SK-N-SH treated with all-trans-retinoic acid at 6 μM for 48 hours (cell line): ENCODE results near the gene MEIG1.

Experiments
- ATAC-seq: fragments of 200-7000 bp; cut with Tn5 transposase; 3 replicates; pipeline ENCODE4 v1.9.1; 2020; ENCODE audit warnings: mild to moderate bottlenecking, moderate library complexity
- CREB5 ChIP-seq: fragments of 250-450 bp; sonication (Bioruptor Pico); IDR thresholded peaks from 2 replicates; pipeline ENCODE4 v1.5.1; 2020; ENCODE audit warnings: low read depth, mild to moderate bottlenecking, moderate library complexity
- CSDC2 ChIP-seq: fragments of 250-450 bp; sonication (Bioruptor Pico); IDR thresholded peaks from 2 replicates; pipeline ENCODE4 v1.5.0; 2020; ENCODE audit warnings: mild to moderate bottlenecking, moderate library complexity
- CSRNP3 ChIP-seq: fragments of 250-450 bp; sonication (Bioruptor Pico); IDR thresholded peaks from 2 replicates; pipeline ENCODE4 v1.5.1; 2021; ENCODE audit warnings: mild to moderate bottlenecking, moderate library complexity
- ESRRG ChIP-seq: fragments of 250-450 bp; sonication (Bioruptor Pico); IDR thresholded peaks from 2 replicates; pipeline ENCODE4 v1.6.1; 2021; ENCODE audit warnings: mild to moderate bottlenecking
- GLIS3 ChIP-seq: fragments of 250-450 bp; sonication (Bioruptor Pico); IDR thresholded peaks from 2 replicates; pipeline ENCODE4 v1.5.0; 2020; ENCODE audit warnings: mild to moderate bottlenecking, moderate library complexity
- ISL1 ChIP-seq: fragments of 250-450 bp; sonication (Bioruptor Pico); IDR thresholded peaks from 2 replicates; pipeline ENCODE4 v2.1.2; 2022; ENCODE audit warnings: mild to moderate bottlenecking, moderate library complexity
- OSR1 ChIP-seq: fragments of 250-450 bp; sonication (Bioruptor Pico); IDR thresholded peaks from 2 replicates; pipeline ENCODE4 v1.8.0; 2022; ENCODE audit warnings: moderate library complexity, mild to moderate bottlenecking, inconsistent platforms
- PATZ1 ChIP-seq: fragments of 250-450 bp; sonication (Bioruptor Pico); IDR thresholded peaks from 2 replicates; pipeline ENCODE4 v1.8.0; 2020; ENCODE audit warnings: mild to moderate bottlenecking, moderate library complexity, borderline replicate concordance
- POU6F1 ChIP-seq: fragments of 250-450 bp; sonication (Bioruptor Pico); IDR thresholded peaks from 2 replicates; pipeline ENCODE4 v1.8.0; 2021; ENCODE audit warnings: low read depth, mild to moderate bottlenecking, moderate library complexity, borderline replicate concordance
- PPARA ChIP-seq: fragments of 250-450 bp; sonication (Bioruptor Pico); IDR thresholded peaks from 2 replicates; pipeline ENCODE4 v1.5.0; 2020; ENCODE audit warnings: mild to moderate bottlenecking, borderline replicate concordance
- TCF4 ChIP-seq: fragments of 250-450 bp; sonication (Bioruptor Pico); IDR thresholded peaks from 2 replicates; pipeline ENCODE4 v1.8.0; 2021; ENCODE audit warnings: mild to moderate bottlenecking, moderate library complexity, borderline replicate concordance
- TOX ChIP-seq: fragments of 250-450 bp; sonication (Bioruptor Pico); IDR thresholded peaks from 2 replicates; pipeline ENCODE4 v1.8.0; 2021; ENCODE audit warnings: mild to moderate bottlenecking, moderate library complexity, borderline replicate concordance
- ZFP30 ChIP-seq: fragments of 450-650 bp; formaldehyde crosslinking; IDR thresholded peaks from 2 replicates; pipeline ENCODE4 v1.5.0; 2022; ENCODE audit warnings: mild to moderate bottlenecking, moderate library complexity
- ZNF565 ChIP-seq: fragments of 450-650 bp; formaldehyde crosslinking; conservative IDR thresholded peaks from 2 replicates; pipeline ENCODE4 v1.5.0; 2020; ENCODE audit warnings: low read depth, mild to moderate bottlenecking, moderate library complexity
- ZNF8 ChIP-seq: fragments of 450-650 bp; formaldehyde crosslinking; IDR thresholded peaks from 2 replicates; pipeline ENCODE4 v1.5.0; 2020; ENCODE audit warnings: mild to moderate bottlenecking, moderate library complexity
- TF ChIP-seq, protein P1 (sequence below): fragments of 250-450 bp; sonication (Bioruptor Pico); IDR thresholded peaks from 2 replicates; pipeline ENCODE4 v1.5.0; 2020; ENCODE audit warnings: mild to moderate bottlenecking, moderate library complexity

Gene MEIG1

DNA sequence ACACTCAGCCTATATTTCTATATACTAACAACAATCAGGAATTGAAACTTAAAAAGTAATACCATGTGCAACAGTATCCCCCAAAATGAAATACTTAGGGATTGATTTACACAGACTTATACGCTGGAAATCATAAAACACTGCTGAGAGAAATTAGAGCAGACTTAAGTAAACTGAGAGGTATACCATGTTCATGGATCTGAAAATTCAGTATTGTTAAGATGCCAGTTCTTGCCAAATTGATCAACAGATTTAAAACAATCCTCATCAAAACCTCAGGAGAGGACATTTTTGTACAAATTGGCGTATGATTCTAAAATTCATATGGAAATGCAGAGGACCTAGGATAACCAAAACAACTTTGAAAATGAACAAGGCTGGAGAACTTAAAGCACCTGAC is 42.6 kb upstream of the MEIG1 start:
- ATAC-seq: no peak
- TF ChIP-seq ZFP30 (CRISPR knock-in tag) (no peak), ISL1 (CRISPR knock-in tag) (no peak), TCF4 (no peak), CSRNP3 (CRISPR knock-in tag) (no peak), PPARA (CRISPR knock-in tag) (no peak), POU6F1 (no peak), GLIS3 (CRISPR knock-in tag) (no peak)
- TF ChIP-seq, all 23 proteins: peak for 0

GRCh38 chr10:14917827-14918226 is 41.4 kb upstream of the MEIG1 start:
- ATAC-seq: no peak
- no peak for TF ChIP-seq POU6F1
- no peak for TF ChIP-seq ZNF8 (CRISPR knock-in tag)
- TF ChIP-seq ISL1 (CRISPR knock-in tag): no peak
- no peak for TF ChIP-seq ZNF565 (CRISPR knock-in tag)
- TF ChIP-seq TOX (CRISPR knock-in tag): no peak
- TF ChIP-seq ESRRG: no peak
- TF ChIP-seq PPARA (CRISPR knock-in tag): no peak
- TF ChIP-seq CSDC2 (CRISPR knock-in tag): no peak
- no peak for TF ChIP-seq ZFP30 (CRISPR knock-in tag)
- no peak for TF ChIP-seq TCF4
- TF ChIP-seq, protein P1, sequence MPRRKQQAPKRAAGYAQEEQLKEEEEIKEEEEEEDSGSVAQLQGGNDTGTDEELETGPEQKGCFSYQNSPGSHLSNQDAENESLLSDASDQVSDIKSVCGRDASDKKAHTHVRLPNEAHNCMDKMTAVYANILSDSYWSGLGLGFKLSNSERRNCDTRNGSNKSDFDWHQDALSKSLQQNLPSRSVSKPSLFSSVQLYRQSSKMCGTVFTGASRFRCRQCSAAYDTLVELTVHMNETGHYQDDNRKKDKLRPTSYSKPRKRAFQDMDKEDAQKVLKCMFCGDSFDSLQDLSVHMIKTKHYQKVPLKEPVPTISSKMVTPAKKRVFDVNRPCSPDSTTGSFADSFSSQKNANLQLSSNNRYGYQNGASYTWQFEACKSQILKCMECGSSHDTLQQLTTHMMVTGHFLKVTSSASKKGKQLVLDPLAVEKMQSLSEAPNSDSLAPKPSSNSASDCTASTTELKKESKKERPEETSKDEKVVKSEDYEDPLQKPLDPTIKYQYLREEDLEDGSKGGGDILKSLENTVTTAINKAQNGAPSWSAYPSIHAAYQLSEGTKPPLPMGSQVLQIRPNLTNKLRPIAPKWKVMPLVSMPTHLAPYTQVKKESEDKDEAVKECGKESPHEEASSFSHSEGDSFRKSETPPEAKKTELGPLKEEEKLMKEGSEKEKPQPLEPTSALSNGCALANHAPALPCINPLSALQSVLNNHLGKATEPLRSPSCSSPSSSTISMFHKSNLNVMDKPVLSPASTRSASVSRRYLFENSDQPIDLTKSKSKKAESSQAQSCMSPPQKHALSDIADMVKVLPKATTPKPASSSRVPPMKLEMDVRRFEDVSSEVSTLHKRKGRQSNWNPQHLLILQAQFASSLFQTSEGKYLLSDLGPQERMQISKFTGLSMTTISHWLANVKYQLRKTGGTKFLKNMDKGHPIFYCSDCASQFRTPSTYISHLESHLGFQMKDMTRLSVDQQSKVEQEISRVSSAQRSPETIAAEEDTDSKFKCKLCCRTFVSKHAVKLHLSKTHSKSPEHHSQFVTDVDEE: no peak
- TF ChIP-seq PATZ1 (CRISPR knock-in tag): no peak

DNA sequence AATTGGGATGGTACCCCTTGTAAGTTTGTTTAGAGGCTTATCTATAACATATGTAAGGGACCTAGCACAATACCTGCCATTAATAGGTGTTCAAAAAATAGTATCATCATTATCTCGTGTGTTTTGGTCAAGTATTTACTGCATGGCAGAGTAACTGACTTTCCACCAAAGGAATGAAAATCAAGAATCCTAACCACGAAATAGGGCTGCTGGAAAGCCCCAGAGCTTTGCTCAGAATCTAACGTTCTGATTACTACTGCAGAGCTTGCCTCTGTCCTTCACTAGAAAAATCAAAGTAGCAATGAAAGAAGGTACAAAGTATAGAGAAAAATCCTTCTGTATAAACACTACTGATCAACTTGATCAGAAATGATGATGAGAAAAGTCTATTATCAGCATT is 40.2 kb upstream of the MEIG1 start:
- no peak for TF ChIP-seq CREB5
- no peak for TF ChIP-seq CSDC2 (CRISPR knock-in tag)
- no peak for TF ChIP-seq POU6F1
- no peak for TF ChIP-seq ZFP30 (CRISPR knock-in tag)
- no peak for TF ChIP-seq OSR1
- ATAC-seq: no peak
